OCI-LY3 (cell line): ENCODE measurements around the gene ENOX2.
"Not testable (repeated sequence)": the region's sequence is repeated elsewhere in the genome, so short reads cannot be mapped to it uniquely, and the experiment has no call there.

Experiments
- H2AFZ ChIP-seq: fragments of 200-600, 300-600 bp; shearing (Covaris generic); 2 replicates; pipeline ENCODE4 v1.6.0; 2014; ENCODE audit warnings: antibody characterized with exemption, low read depth, low read length
- H3K27ac ChIP-seq: fragments of 200-600, 300-600 bp; sonication (generic); 2 replicates; pipeline ENCODE4 v1.5.1; 2014; ENCODE audit warnings: mild to moderate bottlenecking, low read length, moderate library complexity, mixed read lengths
- H3K27me3 ChIP-seq: fragments of 200-600, 300-600 bp; sonication (generic); 2 replicates; pipeline ENCODE4 v1.6.1; 2014; ENCODE audit warnings: low read depth, low read length, mixed read lengths
- H3K36me3 ChIP-seq: fragments of 200-600, 300-600 bp; sonication (generic); replicated peaks from 2 replicates; pipeline ENCODE3; 2014; ENCODE audit warnings: low read depth, low read length, mixed read lengths
- H3K4me1 ChIP-seq: fragments of 300-600, 200-600 bp; sonication (generic); 2 replicates; pipeline ENCODE4 v1.6.1; 2014; ENCODE audit warnings: low read length, mixed read lengths
- H3K4me2 ChIP-seq: fragments of 200-600, 300-600 bp; sonication (generic); 2 replicates; pipeline ENCODE4 v1.6.1; 2014; ENCODE audit warnings: low read length, mixed read lengths
- H3K4me3 ChIP-seq: fragments of 300-600, 200-600 bp; sonication (generic); 2 replicates; pipeline ENCODE4 v1.5.1; 2014; ENCODE audit warnings: antibody characterized with exemption, mild to moderate bottlenecking, low read length, moderate library complexity
- H3K79me2 ChIP-seq: fragments of 300-600, 200-600 bp; shearing (Covaris generic); 2 replicates; pipeline ENCODE4 v1.6.1; 2014; ENCODE audit warnings: mild to moderate bottlenecking, low read length, mixed read lengths
- H3K9ac ChIP-seq: fragments of 300-600, 200-600 bp; shearing (Covaris generic); 2 replicates; pipeline ENCODE4 v1.6.0; 2014; ENCODE audit warnings: mild to moderate bottlenecking, low read length, moderate library complexity
- H3K9me3 ChIP-seq: fragments of 200-600, 300-600 bp; shearing (Covaris generic); 2 replicates; pipeline ENCODE4 v1.6.1; 2014; ENCODE audit warnings: low read length, mixed read lengths; ENCODE audit not compliant: insufficient read depth
- H4K20me1 ChIP-seq: fragments of 200-600, 300-600 bp; sonication (generic); 2 replicates; pipeline ENCODE4 v1.6.1; 2016; ENCODE audit warnings: low read length, mixed read lengths; ENCODE audit not compliant: insufficient read depth
- CTCF ChIP-seq: fragments of 200-600, 300-600 bp; sonication (generic); IDR thresholded peaks from 2 replicates; pipeline ENCODE4 v1.5.1; 2014; ENCODE audit warnings: antibody characterized with exemption, low read length, low read depth
- EZH2phosphoT487 ChIP-seq: fragments of 200-600 bp; shearing (Covaris generic); IDR thresholded peaks from 2 replicates; pipeline ENCODE4 v1.6.1; 2018; ENCODE audit warnings: antibody characterized with exemption, mixed run types, low read depth

ENOX2 gene

GRCh38 chrX:130716346-130716745 is 186.7 kb downstream of the ENOX2 start:
- Histone ChIP-seq H3K79me2 (no peaks in the 10 kb centered on the region), H3K9me3 (no peaks in the 10 kb centered on the region), H3K27ac (no peak overlapping the region), H3K4me1 (no peaks in the 10 kb centered on the region), H3K4me3 (no peak overlapping the region), H4K20me1 (no peaks in the 10 kb centered on the region), H3K36me3 (no peaks in the 10 kb centered on the region), H3K27me3 (no peaks in the 10 kb centered on the region), H3K4me2 (no peak overlapping the region), H2AFZ (no peak overlapping the region), H3K9ac (no peak overlapping the region)
- TF ChIP-seq CTCF = no peak
- TF ChIP-seq EZH2phosphoT487 = no peak

GRCh38 chrX:130715299-130715698 is 187.7 kb downstream of the ENOX2 start:
- Histone ChIP-seq H3K9ac (no peak overlapping the region), H3K4me2 (no peak overlapping the region), H3K27me3 (no peaks in the 10 kb centered on the region), H3K79me2 (no peaks in the 10 kb centered on the region), H3K4me3 (no peak overlapping the region), H2AFZ (no peak overlapping the region), H3K36me3 (no peaks in the 10 kb centered on the region), H3K4me1 (no peaks in the 10 kb centered on the region), H3K27ac (no peak overlapping the region), H3K9me3 (no peaks in the 10 kb centered on the region), H4K20me1 (no peaks in the 10 kb centered on the region)
- no peak for TF ChIP-seq CTCF
- TF ChIP-seq EZH2phosphoT487 = no peak

- Histone ChIP-seq H3K79me2 (no peaks in the 10 kb centered on the region), H3K4me3 (no peak overlapping the region), H3K27me3 (no peaks in the 10 kb centered on the region), H3K4me2 (no peak overlapping the region), H3K4me1 (no peaks in the 10 kb centered on the region), H4K20me1 (no peaks in the 10 kb centered on the region), H3K9me3 (no peaks in the 10 kb centered on the region), H3K27ac (no peak overlapping the region), H3K9ac (no peak overlapping the region), H3K36me3 (no peaks in the 10 kb centered on the region), H2AFZ (no peak overlapping the region)
- TF ChIP-seq CTCF = no peak
These were observed 188.3 kb downstream of the ENOX2 start for GRCh38 chrX:130714665-130715064.

GRCh38 chrX:130714135-130714534 is 188.9 kb downstream of the ENOX2 start:
- TF ChIP-seq EZH2phosphoT487 = no peak
- TF ChIP-seq CTCF = no peak
- Histone ChIP-seq H3K36me3 (no peaks in the 10 kb centered on the region), H3K79me2 (no peaks in the 10 kb centered on the region), H3K9me3 (no peaks in the 10 kb centered on the region), H3K27ac (no peak overlapping the region), H4K20me1 (no peaks in the 10 kb centered on the region), H3K4me1 (no peaks in the 10 kb centered on the region), H2AFZ (no peak overlapping the region), H3K4me2 (no peak overlapping the region), H3K4me3 (no peak overlapping the region), H3K9ac (no peak overlapping the region), H3K27me3 (no peaks in the 10 kb centered on the region)

- not testable (repeated sequence) for H3K79me2 ChIP-seq, H3K4me3 ChIP-seq, H3K4me1 ChIP-seq, H3K27me3 ChIP-seq, H3K27ac ChIP-seq, H3K36me3 ChIP-seq, H3K4me2 ChIP-seq, H4K20me1 ChIP-seq, H3K9me3 ChIP-seq, H3K9ac ChIP-seq, H2AFZ ChIP-seq
These were observed 193.8 kb downstream of the ENOX2 start for GRCh38 chrX:130709178-130709577.
